Measurements from ENCODE around the gene NIT1. TPM values are rescaled to one million over a fixed set of nuclear protein-coding genes. Genes with fewer than 3 reads are reported as not detected.

NIT1 gene
- total RNA-seq (2014; rRNA removed; shearing (Covaris generic)) = 12.8 and 17.2 TPM in 2 replicates

- DNase-seq = peak; percentile 79 to 82
- Histone ChIP-seq H3K27ac (peak within 1 kb of the TSS; percentile 76), H3K27me3 (no peaks in the 10 kb centered on the region), H3K36me3 (peaks cover 30% of the 10 kb centered on the region), H3K4me3 (peak within 1 kb of the TSS; percentile 96), H3K4me1 (no peaks in the 10 kb centered on the region; the same call in 1 of the 2 replicates), H3K9me3 (replicated peaks) (no peaks in the 10 kb centered on the region)
Observed at GRCh38 chr1:161117759-161118581, at the start of gene NIT1, which contains the start of gene PFDN2. NIT1 (plus strand) TSS chr1:161118105; CDS start chr1:161118177, 72 bp downstream. PFDN2 (minus strand) TSS chr1:161118037; CDS start chr1:161118026, 11 bp downstream.

- no peaks in the 10 kb centered on the region for H3K9me3 ChIP-seq (replicated peaks)
- no peak overlapping the region for H3K4me3 ChIP-seq
- no peak for DNase-seq
- H3K36me3 ChIP-seq = no peaks in the 10 kb centered on the region
- no peaks in the 10 kb centered on the region for H3K27me3 ChIP-seq
- no peaks in the 10 kb centered on the region for H3K4me1 ChIP-seq
- H3K27ac ChIP-seq = no peak overlapping the region
Observed at GRCh38 chr1:161068306-161069234, 49.3 kb upstream of the NIT1 start.

- Histone ChIP-seq H3K27ac (no peak overlapping the region), H3K9me3 (replicated peaks) (no peaks in the 10 kb centered on the region), H3K4me3 (no peak overlapping the region), H3K4me1 (no peaks in the 10 kb centered on the region), H3K27me3 (no peaks in the 10 kb centered on the region), H3K36me3 (no peaks in the 10 kb centered on the region)
- DNase-seq = no peak
Observed at GRCh38 chr1:161069241-161069640, 48.7 kb upstream of the NIT1 start.

DNA sequence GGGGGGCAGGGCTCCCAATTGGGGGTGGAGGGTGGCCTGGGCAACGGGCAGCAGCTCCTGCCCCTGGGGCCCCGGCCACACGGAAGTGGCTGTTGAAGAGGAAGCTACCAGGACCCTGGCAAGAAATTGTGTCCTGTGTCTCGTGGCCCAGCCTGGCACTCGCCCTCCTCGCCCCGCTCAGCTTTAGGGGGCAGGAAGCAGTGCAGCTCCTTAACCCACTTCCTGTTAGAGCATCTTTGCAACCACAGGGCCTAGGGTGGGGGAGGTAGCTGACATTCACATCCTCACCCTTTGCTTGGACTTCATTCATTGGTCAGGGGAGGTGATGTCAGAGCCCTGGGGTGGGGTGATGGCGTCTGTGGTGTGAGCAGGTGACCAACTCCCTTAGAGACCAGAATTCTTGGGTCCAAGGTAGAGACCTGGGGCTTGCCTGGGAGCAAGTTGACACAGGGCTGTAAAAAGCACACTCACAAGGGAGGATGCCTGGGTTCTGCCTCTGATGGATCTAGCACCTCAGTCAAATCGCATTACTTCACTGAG, 48.1 kb upstream of the NIT1 start, which contains the start of gene ARHGAP30:
ARHGAP30 (minus strand) TSS at position 161 of the 540 bp plus-strand sequence. CDS start 267 bp downstream, outside the sequence.
- Histone ChIP-seq H3K27ac (no peak within 1 kb of the TSS), H3K4me3 (no peak within 1 kb of the TSS), H3K4me1 (peaks cover 4% of the 10 kb centered on the region; the same call in 1 of the 2 replicates), H3K9me3 (replicated peaks) (no peaks in the 10 kb centered on the region), H3K27me3 (no peaks in the 10 kb centered on the region), H3K36me3 (no peaks in the 10 kb centered on the region)
- DNase-seq = peak; percentile 16 to 21

GRCh38 chr1:161070761-161071160, 47.1 kb upstream of the NIT1 start:
- no peak overlapping the region for H3K27ac ChIP-seq
- H3K9me3 ChIP-seq (replicated peaks) = no peaks in the 10 kb centered on the region
- peaks cover 4% of the 10 kb centered on the region; the same call in 1 of the 2 replicates for H3K4me1 ChIP-seq
- H3K4me3 ChIP-seq = no peak overlapping the region
- no peaks in the 10 kb centered on the region for H3K27me3 ChIP-seq
- no peak for DNase-seq
- H3K36me3 ChIP-seq = no peaks in the 10 kb centered on the region

DNA sequence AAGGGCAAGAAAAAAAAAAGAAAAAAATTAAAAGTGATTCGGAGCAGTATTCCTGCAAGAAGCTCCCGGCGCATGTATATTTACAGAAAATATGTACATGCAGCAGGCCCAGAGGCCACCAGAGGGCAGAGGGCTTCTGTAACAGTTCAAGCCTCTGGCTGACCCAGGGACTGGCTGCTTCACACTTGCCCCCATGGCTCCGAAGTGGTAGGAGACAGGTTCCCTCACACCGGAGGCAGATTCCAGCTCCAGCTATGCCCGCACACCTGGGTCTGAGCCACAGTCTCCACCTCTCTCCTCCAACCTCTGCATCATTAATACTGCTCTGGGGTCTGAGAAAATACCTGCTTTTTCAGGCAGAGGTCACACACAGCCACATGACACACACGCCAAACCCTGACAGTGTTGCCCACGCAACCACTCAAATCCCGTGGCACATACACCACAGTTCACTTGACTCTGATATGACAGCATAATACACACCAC, 46.0 kb upstream of the NIT1 start:
- peak; percentile 47 for DNase-seq
- Histone ChIP-seq H3K36me3 (no peaks in the 10 kb centered on the region), H3K4me3 (no peak overlapping the region), H3K27ac (no peak overlapping the region), H3K9me3 (replicated peaks) (no peaks in the 10 kb centered on the region), H3K4me1 (peaks cover 4% of the 10 kb centered on the region; the same call in 1 of the 2 replicates), H3K27me3 (no peaks in the 10 kb centered on the region)

GRCh38 chr1:161072751-161073449, 45.0 kb upstream of the NIT1 start:
- Histone ChIP-seq H3K4me1 (peaks cover 4% of the 10 kb centered on the region; the same call in 1 of the 2 replicates), H3K27me3 (no peaks in the 10 kb centered on the region), H3K9me3 (replicated peaks) (no peaks in the 10 kb centered on the region)

DNA sequence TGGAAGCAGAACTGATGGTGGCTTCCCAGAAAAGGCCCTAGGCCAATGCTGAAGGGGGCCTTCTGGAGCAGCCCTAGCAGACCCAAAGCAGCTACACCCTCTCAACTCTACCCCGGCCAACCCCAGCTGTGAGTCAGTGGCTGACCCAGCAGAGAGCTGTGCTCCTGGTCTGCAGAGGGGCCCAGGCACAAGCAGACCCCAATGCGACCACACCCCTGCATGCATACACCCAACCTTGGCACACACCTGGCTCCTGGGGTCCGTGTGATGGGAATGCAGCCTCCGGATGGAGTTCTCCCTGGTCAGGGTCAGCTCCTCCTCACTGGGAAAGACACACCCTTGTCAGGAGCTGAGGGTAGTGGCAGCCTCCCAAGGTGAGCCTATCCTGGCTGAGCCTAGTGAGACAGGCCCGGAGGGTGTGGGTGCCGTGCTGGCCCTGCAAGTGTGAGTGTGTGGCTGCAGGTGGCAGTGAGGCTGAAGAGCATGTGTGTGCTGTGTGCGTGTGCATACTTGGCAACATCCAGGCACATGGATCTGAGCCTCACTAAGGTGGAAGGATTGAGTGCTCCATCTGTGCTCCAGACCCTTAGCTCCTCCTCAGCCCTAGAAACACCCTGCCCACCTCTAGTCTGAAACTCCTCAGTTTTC, 44.3 kb upstream of the NIT1 start:
- H3K27ac ChIP-seq = no peak overlapping the region
- no peak for DNase-seq
- peaks cover 4% of the 10 kb centered on the region; the same call in 1 of the 2 replicates for H3K4me1 ChIP-seq
- no peaks in the 10 kb centered on the region for H3K9me3 ChIP-seq (replicated peaks)
- H3K4me3 ChIP-seq = no peak overlapping the region
- no peaks in the 10 kb centered on the region for H3K36me3 ChIP-seq
- no peaks in the 10 kb centered on the region for H3K27me3 ChIP-seq

More at GRCh38 chr1:161072751-161073449, 45.0 kb upstream of the NIT1 start:
- H3K4me3 ChIP-seq = no peak overlapping the region
- H3K36me3 ChIP-seq = no peaks in the 10 kb centered on the region
- no peak for DNase-seq
- H3K27ac ChIP-seq = no peak overlapping the region

GRCh38 chr1:161074676-161075368, 43.1 kb upstream of the NIT1 start:
- Histone ChIP-seq H3K9me3 (replicated peaks) (no peaks in the 10 kb centered on the region), H3K27me3 (no peaks in the 10 kb centered on the region), H3K4me1 (peaks cover 4% of the 10 kb centered on the region; the same call in 1 of the 2 replicates), H3K27ac (no peak overlapping the region), H3K4me3 (no peak overlapping the region), H3K36me3 (no peaks in the 10 kb centered on the region)
- DNase-seq = peak; percentile 21 to 25

GRCh38 chr1:161076410-161076809, 41.5 kb upstream of the NIT1 start:
- Histone ChIP-seq H3K27ac (no peak overlapping the region), H3K4me1 (peaks cover 4% of the 10 kb centered on the region; the same call in 1 of the 2 replicates), H3K27me3 (no peaks in the 10 kb centered on the region), H3K9me3 (replicated peaks) (no peaks in the 10 kb centered on the region), H3K36me3 (no peaks in the 10 kb centered on the region), H3K4me3 (no peak overlapping the region)
- DNase-seq = no peak

DNA sequence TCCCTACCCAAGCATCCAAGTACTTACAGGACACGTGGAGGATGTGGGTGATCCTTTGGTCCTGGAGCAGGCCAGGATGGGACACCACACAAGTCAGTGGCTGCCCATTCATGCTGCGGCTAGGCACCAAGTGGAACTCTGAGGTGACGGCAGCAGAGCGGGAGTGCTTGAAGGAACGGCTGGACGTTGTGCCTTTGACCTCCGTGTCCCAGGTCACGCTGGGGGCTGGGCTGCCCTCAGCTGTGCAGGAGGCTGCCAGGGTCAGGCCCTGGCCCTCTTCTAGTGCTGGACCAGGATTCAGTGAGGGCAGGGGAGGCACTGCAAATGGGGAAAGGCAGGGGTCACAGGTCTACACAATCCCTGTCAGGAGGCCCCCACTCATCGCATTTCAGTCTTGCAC, 40.5 kb upstream of the NIT1 start:
- Histone ChIP-seq H3K4me3 (no peak overlapping the region), H3K27ac (no peak overlapping the region), H3K36me3 (no peaks in the 10 kb centered on the region), H3K4me1 (peaks cover 4% of the 10 kb centered on the region; the same call in 1 of the 2 replicates), H3K27me3 (no peaks in the 10 kb centered on the region), H3K9me3 (replicated peaks) (no peaks in the 10 kb centered on the region)
- no peak for DNase-seq

DNA sequence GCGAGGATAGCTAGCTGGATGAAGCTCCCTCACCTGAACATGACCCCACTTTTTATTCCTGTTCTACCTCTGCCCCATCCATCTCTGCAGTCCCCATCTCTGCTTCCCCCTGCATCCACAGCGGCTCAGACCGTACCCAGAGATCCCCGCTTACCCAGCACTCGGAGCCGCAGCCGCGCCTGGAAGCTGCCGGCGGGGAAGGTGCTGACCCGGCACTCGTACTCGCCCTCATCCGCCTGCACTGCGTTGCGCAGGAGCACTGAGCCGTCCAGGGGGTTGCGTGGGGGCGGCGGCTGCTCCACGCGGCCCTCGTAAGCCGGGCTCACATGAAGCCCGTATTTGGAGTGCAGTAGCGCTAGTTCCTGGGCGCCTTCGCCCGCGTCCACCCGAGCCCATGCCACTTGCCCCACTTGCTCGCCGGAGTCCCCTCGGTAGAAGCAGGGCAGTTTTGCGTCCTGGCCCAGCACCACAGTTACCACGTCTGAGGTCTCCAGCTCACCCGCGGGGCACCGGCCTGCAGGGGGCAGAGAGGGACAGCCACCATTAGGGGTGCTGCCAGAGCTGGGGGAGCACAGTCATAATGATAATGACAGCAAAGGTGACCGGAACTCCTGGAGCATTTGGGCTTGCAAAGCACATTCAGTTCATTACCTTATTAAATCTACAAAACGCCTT, 38.3 kb upstream of the NIT1 start:
- no peak overlapping the region for H3K4me3 ChIP-seq
- peaks cover 19% of the 10 kb centered on the region for H3K4me1 ChIP-seq
- H3K27ac ChIP-seq = no peak overlapping the region

More for the DNA sequence above, 38.3 kb upstream of the NIT1 start:
- no peak for DNase-seq
- no peaks in the 10 kb centered on the region for H3K36me3 ChIP-seq
- no peaks in the 10 kb centered on the region for H3K27me3 ChIP-seq
- H3K9me3 ChIP-seq (replicated peaks) = no peaks in the 10 kb centered on the region

All from SJCRH30 (cell line).